GM21723 (cell line): ENCODE measurements around the gene PALLD.
"Not testable (repeated sequence)": the region's sequence is repeated elsewhere in the genome, so short reads cannot be mapped to it uniquely, and the experiment has no call there.

Experiments
- ATAC-seq: cut with Tn5 transposase; IDR thresholded peaks from one replicate; pipeline ENCODE4 v1.9.1; 2021; ENCODE audit warnings: mild to moderate bottlenecking, moderate library complexity; ENCODE audit not compliant: unreplicated experiment

Gene PALLD

DNA sequence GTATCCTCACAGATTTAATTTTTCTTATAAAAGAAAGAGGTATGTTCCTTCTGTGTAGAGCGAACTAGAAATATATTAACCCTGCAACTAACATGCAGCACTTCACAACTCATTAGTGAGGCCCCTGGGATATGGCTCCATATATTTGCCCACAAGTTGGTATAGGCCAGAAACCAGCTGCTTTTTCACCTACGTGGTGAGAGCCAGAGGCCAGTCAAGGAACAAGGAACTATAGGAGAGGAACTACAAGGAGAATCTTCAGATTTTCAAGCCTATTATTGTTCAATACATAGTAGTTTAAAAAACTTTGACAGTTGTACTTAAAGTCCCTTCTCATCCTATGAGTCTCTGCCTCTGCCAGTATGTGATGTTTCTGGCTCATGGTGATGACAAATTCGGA, 307.3 kb downstream of the PALLD start:
- no peak for ATAC-seq

DNA sequence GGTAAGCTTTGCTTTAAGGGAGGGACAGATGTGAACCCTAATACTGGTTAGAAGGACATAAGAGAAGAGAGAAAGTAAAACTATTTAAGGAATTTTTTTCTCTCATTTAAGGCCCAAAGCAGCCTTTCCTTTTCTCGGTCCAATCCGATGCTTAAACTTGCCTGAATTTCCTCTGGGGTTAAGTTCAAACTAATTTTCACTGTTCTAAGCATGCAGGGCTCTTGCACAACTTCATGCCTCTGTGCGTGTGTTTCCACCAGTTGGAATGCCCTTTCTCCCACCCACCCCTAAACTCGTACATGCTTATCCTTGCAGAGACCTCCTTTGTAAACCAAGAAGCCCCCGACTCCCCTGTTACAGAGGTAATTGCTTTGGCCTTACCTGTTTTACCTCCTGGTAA, 308.5 kb downstream of the PALLD start:
- no peak for ATAC-seq

DNA sequence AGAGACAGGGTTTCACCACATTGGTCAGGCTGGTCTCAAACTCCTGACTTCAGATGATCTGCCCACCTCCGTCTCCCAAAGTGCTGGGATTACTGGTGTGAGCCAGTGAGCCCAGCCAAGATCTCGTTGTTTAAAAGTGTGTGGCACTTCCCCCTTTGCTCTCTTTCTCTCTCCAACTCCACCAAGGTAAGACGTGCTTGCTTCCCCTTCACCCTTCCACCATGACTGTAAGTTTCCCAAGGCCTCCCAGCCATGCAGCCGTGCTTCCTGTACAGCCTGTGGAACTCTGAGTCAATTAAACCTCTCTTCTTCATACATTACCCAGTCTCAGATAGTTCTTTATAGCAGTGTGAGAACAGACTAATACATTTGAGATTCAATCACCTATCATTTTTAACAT, 309.4 kb downstream of the PALLD start:
- not testable (repeated sequence) for ATAC-seq

DNA sequence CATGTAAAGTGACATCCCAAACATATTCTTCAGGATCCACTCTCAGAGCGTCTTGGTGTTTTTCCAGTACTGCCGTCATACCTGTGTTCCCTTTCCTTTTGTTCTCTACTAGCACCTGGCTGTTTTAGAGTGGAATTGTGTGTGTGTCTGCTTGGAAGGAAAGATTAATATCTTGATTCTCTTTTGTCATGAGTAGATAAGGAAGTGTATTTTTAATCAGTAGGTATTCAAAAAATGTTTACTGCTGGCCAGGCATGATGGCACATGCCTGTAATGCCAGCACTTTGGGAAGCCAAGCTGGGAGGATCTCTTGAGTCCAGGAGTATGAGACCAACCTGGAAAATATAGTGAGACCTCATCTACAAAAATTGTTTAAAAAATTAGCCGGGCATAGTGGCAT, 314.4 kb downstream of the PALLD start:
- no peak for ATAC-seq

DNA sequence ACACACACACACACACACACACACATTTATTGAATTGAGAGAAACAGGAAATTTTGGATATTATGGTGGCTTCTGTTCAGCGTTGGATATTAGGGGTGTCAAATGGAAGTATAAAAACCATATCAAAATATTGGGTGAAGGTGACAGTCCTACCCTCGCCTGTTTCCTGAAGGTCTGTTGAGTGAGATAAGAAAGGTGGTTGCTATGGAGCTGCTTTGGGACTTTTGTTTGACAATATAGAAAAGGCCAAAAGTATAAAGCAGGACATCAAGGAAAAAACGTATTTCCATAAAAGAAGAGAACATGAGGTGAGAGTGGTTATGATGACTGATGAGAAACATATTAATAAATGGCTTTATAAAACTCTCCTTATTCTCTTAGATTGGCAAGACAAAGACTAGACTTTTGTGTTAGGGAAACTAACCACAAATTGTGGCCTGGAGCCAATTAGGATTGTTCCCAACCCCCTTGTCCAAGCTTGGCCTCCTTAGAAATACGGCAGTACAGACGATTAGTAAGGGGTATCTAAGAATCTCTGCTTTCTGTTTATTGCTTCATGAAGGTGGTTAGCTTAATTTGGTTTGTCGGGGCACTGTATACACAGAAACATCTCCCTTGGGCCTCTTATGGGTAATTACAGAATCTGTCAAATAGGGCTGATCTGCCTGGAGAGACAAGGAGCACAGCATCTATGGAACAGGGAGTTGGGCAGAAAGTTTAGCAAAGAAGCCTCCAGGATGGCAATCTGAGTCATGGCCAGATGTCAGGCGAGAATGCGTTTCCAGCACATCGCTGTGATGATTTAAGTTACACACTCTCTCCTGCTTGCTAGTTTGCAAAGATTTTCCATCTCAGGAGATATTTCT, 315.2 kb downstream of the PALLD start:
- ATAC-seq: no peak

DNA sequence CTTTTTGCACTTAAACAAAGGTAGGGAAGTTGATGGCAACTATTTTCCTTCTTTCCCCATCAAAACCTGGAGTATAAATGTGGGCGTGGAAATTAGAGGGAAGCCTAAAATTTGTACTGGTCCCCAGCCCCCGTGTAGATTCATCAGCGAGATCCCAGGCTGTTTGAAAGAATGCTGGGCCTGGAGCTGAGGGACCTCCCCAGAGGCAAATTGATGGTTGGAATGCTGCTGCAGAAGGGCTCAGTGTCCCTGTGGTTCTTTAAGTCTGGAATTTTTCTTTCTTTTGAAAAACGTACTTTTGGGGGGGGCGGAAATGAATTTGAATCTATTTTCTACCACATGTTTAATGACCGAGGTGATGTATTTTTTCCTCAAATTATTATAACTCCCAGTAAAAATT, 316.0 kb downstream of the PALLD start:
- no peak for ATAC-seq

DNA sequence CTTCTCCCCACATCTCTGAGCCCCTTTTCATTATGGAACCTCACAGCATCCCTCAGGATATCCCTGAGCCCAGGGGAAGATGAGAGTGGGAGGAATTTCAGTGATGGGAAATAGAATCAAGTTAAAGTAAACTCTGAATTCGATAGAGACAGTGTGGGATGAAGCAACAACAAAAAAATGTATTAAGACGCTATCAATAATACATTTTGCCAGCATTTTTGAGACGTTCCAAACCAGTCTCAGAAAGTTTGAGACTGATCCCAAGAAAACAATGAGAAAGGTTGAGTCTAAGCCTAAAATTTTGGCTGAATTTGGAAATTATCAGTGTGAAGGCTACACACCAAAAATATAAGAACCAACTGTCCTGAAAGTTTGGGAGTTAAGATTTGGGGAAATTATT, 317.0 kb downstream of the PALLD start:
- ATAC-seq: no peak

DNA sequence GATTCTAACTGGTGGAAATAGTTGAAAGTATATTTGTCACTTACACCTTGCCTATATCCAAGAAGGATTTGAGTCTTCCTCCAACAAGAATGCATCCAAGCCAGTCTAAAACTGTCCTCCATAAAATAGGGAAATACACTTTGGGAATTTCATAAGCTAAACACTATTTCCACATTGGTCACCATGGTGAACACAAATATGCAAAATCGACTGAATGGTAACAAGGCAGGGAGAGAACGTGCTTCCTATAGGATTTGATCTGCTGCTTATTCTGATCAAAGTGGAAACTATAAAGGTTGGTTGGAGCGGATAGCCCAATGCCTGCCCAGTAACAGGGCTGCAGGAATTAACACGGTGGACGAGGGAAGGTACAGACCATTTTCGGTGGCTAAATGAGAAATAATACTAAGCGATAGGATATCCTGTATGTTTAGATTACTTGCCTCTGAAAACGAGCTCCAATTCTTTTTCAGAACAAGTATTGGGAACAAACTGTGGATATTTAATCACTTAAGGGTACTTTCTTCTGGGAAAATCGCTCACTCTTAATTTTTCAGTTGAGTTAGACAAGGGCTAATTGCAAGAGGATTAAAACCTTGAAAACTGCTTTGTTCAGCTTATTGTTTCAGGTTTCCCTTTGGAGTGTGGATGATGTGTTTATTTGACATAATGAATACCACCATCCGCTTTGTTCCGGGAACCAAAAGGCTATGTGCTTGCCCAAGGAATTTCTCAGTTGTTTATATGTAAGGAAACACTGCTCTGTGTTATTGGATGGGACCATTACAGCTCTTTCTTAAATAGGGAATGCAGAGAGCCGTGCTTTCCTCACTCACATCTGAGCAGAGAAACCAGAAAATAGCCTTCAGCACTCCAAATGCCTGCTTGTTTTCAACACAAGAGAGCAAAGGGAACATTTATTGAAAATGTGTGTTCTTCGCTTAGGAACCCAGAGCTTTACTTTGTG, 318.8 kb downstream of the PALLD start:
- ATAC-seq: no peak

DNA sequence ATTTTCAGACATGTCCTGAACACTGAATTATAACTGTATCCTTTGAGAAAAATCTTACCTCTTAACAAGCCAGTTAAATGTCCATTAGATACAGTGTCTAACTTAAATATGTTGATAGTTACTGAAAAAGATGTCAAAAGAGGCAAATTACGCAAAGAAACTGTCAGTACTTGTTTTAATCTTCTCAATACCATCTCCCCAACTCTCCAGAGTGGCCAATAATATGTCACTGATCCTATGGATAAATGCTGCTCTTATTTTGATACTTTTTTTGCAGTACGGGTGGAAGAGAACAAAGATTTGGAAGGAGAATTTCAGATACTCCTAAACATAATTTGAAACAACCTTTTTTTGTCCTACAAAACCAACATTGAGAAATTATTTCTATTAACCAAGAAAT, 320.5 kb downstream of the PALLD start:
- ATAC-seq: no peak

DNA sequence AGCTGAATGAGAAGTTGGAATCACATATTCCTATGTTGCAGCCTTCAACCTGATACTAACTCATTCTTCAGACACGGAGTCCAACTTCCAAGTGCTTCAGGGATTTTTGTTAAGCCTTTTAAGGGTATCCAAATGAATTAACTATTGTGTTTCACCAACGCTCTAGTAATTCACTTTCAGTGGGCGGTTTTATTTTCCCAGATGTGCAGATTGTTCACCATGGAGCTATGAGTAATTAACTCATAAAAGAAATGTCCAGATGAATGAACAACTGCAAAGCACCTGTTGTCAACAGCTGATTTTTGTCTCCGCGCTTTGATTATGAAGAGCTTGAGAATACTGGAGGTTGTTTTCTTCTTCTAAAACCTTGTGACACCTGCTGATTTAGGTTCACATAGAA, 325.6 kb downstream of the PALLD start:
- no peak for ATAC-seq

DNA sequence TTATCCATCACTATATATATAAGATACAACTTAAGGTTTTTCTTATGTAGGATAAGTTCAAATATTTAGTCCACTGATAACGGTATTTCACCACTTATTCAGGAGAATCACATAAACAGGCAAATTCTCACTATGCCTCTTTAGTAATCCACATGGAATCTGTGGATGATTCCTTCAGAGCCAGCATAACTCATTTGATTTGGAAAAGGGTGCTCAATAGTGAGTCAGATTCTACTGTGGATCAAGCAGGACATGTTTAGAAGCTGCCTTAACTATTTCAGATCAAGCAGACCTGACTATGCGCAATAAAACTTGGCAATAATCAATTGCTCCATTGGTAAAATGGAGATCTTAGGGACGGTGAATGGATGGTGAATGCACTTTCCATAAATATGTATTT, 329.1 kb downstream of the PALLD start:
- ATAC-seq: no peak

DNA sequence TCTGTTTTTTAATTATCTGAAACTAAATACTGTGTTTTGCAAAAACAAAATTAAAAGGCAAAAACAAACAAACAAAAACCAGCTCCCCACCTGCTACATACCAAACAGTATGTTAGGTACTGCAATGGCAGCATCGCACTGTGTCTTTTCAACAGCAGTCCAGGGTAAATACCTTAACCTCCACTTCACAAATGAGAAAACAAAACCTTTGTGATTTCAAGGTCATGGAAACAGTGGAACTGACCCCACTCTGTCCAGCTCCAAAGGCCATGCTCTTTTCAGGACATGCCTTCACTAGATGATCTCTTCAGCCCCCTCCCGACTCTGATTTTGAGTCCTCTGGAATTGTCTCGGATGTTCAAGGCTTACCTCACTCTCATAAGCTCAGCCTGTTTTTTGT, 329.8 kb downstream of the PALLD start:
- ATAC-seq: no peak

DNA sequence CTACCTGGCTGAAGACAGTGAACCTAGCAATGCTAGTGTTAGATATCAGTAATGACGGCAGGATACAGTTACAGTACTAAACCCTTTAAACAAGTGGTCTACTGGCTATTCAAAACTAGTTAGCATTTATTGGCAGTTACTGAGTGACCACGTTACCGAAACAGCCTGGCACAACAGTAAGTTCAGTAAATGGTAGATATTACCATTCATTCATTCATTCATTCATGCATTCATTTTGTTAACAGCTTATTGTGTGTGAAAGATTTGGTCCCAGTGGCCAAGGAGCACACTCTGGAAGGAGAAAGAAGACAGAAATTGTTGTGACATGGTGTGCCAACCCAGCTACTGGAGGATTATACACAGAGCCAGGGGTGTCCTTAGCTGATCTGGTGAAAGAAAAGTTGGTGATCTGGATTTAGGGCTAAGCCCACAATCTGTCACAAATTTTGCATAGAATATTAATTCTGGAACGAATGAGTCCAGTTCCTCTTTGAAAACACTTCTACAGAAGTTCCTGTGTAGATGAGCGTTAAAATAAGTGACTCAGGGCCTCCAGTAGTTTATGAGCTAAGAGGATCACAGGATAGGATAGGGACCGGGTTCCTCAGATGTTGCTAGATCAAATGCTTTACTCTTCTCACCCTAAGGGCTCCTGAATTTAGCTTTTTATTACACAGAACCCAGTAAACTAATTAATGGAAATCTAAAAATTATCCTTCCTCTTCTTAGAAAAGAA, 334.1 kb downstream of the PALLD start:
- ATAC-seq: no peak

DNA sequence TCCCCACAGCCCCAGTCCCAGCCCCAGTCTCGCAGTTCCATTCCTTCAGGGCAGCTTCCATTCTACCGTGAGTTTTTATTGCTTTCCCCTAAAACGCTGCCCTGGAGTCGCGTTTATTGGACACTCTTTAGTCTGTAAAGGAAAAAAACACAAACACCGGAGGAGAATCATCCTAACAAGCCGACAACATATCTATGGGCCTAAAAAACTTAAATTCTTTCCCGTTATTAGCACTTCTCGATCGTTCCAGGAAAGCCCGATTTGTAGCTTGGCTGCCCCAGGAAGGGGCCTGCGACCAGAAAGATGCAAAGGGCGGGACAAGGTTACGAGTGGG, 334.7 kb downstream of the PALLD start:
- ATAC-seq: peak; percentile 4

DNA sequence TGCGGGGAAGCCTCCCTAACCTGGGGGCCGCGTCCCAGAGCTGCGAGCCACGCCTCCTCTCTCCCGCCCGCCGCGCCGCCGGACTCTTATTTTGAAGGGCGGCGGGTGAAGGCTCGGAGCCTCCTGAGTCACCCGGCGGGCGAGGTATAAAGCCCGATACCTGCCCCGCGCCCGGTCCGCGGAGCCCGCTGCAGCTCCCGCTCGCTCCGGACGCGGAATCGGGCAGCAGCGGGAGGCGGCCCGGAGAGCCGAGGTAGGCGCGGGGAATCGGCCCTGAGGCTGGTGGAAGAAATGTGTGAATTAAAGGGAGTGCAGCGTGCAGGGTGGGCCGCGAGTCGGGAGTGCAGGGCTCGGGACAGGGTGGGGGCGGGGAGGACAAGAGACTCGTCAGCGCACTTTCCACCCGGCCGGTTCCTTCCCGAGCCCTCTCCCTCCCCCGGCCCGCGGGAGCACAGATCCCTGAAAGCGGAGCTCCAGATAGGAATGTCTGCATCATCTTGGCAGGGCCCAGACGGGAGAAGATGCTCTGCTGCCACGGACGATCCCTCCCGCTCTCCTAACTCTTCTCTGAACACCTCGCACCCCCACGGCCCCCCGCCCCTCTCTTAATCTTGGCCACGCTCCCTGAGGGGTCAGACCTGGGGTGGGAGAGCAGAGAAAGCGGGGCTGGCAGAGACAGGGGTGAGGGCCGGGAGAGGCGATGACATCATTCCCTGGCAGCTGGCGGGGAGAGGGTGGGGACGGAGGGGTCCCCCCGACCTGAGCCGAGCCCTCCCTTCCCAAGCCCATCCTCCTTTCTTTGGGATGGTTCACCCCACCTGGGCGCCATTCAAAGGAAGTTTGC, 335.3 kb downstream of the PALLD start:
- peak; percentile 92 for ATAC-seq

DNA sequence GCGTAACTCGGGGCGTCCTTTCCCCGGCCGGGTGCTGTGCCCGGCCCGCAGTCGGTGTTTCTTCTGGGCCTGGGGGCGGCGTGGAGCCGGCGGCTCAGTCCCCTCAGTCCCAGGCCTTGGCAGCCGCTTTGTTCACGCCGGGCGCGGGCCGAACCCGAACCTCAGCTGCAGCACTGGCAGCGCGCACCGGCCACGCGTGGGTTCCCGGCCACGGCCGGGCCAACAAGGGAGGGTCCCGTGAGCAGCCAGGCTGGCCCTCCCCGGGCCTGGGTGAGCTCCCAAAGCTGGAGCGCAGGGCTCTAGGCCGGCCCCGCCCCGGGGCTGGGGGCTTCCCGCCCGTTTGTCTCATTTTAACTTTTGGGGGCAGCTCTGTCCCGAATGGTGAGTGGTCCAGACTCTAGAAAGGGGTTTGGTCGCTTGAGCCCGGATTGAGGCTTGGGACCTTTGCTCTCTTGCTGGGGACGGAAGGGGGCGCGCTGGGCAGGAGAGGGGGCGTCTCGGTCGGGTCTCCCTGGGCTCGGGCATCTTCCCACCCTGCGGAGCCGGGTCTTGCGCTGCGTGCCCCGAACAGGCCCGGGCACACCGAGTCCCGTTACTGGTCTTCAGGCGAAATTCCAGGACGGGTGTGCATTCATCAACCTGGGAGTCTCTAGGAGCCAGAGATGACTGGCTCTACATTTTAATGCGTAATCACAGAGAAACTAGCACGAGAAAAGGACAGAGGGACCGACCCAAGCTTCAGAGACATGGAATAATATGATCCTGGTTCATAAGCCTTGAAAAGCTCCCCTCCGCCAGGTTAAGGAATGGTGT, 336.1 kb downstream of the PALLD start:
- no peak for ATAC-seq

DNA sequence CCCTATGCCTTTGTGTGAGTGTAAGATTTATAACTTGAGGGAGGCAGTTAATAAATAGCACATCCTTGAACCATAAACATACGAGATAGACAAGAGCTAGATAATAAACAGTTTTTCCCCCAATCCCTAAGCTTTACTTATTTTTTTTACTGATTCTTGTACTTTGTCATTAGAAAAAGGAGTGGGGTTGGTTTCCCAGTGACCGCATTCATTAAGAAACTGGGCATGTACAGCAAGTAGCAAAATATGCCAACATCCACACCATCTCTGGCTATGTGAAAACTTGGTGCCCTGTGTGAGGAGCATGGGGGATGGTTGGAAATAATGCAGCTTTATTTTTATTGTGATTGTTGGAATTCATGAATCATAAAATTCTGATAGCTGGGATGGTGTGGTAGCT, 337.0 kb downstream of the PALLD start:
- ATAC-seq: no peak

DNA sequence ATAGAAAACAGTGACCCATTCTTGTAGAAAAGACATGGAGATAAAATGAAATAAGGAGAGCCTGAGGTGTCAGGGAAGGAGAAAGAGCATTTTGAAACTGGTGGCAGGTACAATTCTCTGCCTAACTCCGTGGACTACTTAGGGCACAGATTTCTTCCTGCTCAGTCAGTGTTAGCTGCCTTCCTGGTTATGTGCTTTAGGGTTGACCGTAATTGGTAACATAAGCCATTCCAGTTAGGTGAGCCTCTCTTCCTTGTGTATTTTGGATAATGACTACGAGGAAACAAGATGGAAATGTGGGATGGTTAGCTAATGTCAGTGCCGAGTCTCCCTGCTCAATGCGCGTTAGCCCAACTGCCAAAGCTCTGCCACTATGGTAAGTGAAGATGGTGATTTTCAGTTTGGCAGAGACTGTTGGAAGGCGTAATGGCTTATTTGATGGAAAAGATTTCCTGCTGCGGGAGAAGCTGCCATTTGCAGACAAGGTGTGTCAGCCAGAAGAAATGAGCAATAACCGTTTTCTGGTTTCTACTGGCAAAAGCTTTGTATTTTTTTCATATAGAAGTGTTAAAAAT, 339.1 kb downstream of the PALLD start:
- no peak for ATAC-seq

DNA sequence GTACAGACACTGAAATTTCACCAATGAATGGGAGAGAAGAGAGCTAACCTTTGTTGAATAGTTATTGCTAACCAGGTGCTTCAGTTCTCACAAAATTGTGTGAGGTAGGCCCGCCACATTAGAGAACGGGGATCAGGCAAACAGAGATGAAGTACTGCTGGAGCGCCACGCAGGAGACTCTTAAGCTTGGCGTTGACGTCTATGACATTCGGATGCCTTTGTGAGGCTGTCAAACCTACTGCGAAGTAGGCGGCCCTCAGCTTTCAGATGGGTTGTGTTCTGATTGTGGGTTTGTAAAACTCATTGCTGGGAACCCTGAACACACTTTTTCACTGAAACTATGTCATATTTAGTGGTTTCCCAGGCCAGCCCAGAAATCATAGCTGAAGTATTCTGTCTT, 339.6 kb downstream of the PALLD start:
- no peak for ATAC-seq
